ENCODE data around the gene DNAJB12.

The DNAJB12 gene

GRCh38 chr10:72334825-72335393, 19.8 kb downstream of the DNAJB12 start:
- CTCF ChIA-PET, result interaction anchor here (1.1 to 5.8 kb wide), 7 partner anchors 13 to 438 kb away, joined by 3 to 49 read pairs (median 6); no protein-coding TSS in a partner anchor
- H3K4me3 ChIP-seq (ENCODE audit: low read depth, low read length), result no peak overlapping the region
- POLR2A ChIA-PET, result interaction anchor here (1.0 to 1.4 kb wide), 2 partner anchors 57 to 61 kb away, joined by 3 read pairs; partner anchors contain the start of gene DDIT4

GRCh38 chr10:72334196-72334824, 20.4 kb downstream of the DNAJB12 start:
- TF ChIP-seq CTCF (IDR thresholded peaks at IDR 0.05; ENCODE audit: insufficient read depth, low read length, missing control alignments), result no peak
- H3K4me3 ChIP-seq (ENCODE audit: low read depth, low read length), result no peak overlapping the region
- CTCF ChIA-PET, result interaction anchor here (0.9 to 5.8 kb wide), 7 partner anchors 11 to 438 kb away, joined by 3 to 49 read pairs (median 6); no protein-coding TSS in a partner anchor
- POLR2A ChIA-PET, result interaction anchor here (1.0 to 1.4 kb wide), 2 partner anchors 57 to 60 kb away, joined by 3 read pairs; partner anchors contain the start of gene DDIT4
- DNase-seq (ENCODE audit: low read depth, low spot score), result no peak

More at GRCh38 chr10:72334825-72335393, 19.8 kb downstream of the DNAJB12 start:
- TF ChIP-seq CTCF (IDR thresholded peaks at IDR 0.05; ENCODE audit: insufficient read depth, low read length, missing control alignments), result no peak
- DNase-seq (ENCODE audit: low read depth, low spot score), result no peak

- H3K4me3 ChIP-seq (ENCODE audit: low read depth, low read length), result no peak overlapping the region
- POLR2A ChIA-PET, result interaction anchor here (1.4 to 2.1 kb wide), 2 partner anchors 56 to 60 kb away, joined by 3 to 6 read pairs; partner anchors contain the start of gene DDIT4
- no peak for TF ChIP-seq CTCF (IDR thresholded peaks at IDR 0.05; ENCODE audit: insufficient read depth, low read length, missing control alignments)
- CTCF ChIA-PET, result interaction anchor here (0.9 to 5.8 kb wide), 10 partner anchors 8 to 437 kb away, joined by 3 to 49 read pairs (median 6); no protein-coding TSS in a partner anchor
- DNase-seq (ENCODE audit: low read depth, low spot score), result no peak
These were observed 21.4 kb downstream of the DNAJB12 start for GRCh38 chr10:72333112-72334015.

- H3K4me3 ChIP-seq (ENCODE audit: low read depth, low read length), result no peak overlapping the region
- POLR2A ChIA-PET, result interaction anchor here (1.0 to 2.1 kb wide), 4 partner anchors 11 to 59 kb away, joined by 5 to 11 read pairs (median 7); partner anchors contain the start of gene DDIT4
- no peak for TF ChIP-seq CTCF (IDR thresholded peaks at IDR 0.05; ENCODE audit: insufficient read depth, low read length, missing control alignments)
- CTCF ChIA-PET, result interaction anchor here (0.8 to 1.8 kb wide), 10 partner anchors 7 to 284 kb away, joined by 3 to 7 read pairs (median 3); no protein-coding TSS in a partner anchor
- no peak for DNase-seq (ENCODE audit: low read depth, low spot score)
These were observed 22.2 kb downstream of the DNAJB12 start for GRCh38 chr10:72332423-72333111.

GRCh38 chr10:72331575-72332422, 22.9 kb downstream of the DNAJB12 start:
- TF ChIP-seq CTCF (IDR thresholded peaks at IDR 0.05; ENCODE audit: insufficient read depth, low read length, missing control alignments), result peak; percentile 7
- POLR2A ChIA-PET, result interaction anchor here (0.7 to 2.1 kb wide), 5 partner anchors 10 to 65 kb away, joined by 3 to 11 read pairs (median 6); partner anchors contain the start of gene DDIT4

More at GRCh38 chr10:72331575-72332422, 22.9 kb downstream of the DNAJB12 start:
- H3K4me3 ChIP-seq (ENCODE audit: low read depth, low read length), result no peak overlapping the region
- no peak for DNase-seq (ENCODE audit: low read depth, low spot score)
- CTCF ChIA-PET, result interaction anchor here (0.8 to 1.8 kb wide), 11 partner anchors 8 to 435 kb away, joined by 3 to 7 read pairs (median 3); no protein-coding TSS in a partner anchor
